ENCODE results near the gene LGALS9. TPM values are rescaled to one million over a fixed set of nuclear protein-coding genes. Genes with fewer than 3 reads are reported as not detected.

The LGALS9 gene
- total and polyA plus RNA-seq, 9 of the 15 experiments (the other 6 are each of a cell fraction or from before 2014, with no cell fraction given) = 0.45 to 6.9 (median 2.8) TPM

DNA sequence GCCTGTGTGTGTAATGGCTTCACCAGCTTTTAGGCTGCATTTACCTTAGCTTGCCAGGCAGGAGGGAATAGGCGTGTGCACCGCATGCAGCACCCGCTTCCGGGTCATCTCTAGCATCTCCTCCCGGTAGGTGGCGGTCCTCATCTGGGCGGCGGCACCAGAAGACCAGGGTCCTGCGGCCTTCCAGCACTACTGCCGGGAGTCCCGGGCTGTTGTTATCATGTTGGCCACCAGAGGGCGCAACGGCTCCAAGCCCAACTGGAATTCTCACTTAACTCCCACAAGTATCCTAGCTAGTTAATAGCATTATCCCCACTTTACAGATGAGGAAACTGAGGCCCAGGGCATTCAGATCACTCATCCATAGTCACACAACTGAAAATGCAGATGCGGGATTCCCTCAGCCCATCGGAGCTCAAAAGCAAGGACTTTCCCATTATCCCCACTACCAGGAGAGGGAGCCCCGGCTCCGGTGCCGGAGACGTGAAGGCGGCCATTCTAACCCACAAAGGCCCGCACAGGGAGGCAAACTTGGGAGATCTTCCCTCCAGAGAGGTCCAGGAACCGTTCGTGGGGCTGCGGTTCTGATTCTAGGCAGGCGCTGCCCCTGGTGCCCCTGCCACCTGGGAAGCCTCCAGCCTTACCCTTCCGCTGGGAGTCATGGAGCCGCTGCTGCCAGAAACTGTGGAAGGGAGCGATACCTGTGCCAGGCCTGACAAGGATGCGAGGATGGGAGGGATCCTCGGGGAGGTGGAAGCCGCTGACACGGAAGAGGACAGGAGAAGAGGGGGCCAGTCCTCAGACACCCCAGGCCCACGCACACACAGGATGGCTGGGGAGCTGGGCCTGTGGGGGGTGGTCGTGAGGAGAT, 23.9 kb downstream of the LGALS9 start (continued):
- TF ChIP-seq, protein P1, sequence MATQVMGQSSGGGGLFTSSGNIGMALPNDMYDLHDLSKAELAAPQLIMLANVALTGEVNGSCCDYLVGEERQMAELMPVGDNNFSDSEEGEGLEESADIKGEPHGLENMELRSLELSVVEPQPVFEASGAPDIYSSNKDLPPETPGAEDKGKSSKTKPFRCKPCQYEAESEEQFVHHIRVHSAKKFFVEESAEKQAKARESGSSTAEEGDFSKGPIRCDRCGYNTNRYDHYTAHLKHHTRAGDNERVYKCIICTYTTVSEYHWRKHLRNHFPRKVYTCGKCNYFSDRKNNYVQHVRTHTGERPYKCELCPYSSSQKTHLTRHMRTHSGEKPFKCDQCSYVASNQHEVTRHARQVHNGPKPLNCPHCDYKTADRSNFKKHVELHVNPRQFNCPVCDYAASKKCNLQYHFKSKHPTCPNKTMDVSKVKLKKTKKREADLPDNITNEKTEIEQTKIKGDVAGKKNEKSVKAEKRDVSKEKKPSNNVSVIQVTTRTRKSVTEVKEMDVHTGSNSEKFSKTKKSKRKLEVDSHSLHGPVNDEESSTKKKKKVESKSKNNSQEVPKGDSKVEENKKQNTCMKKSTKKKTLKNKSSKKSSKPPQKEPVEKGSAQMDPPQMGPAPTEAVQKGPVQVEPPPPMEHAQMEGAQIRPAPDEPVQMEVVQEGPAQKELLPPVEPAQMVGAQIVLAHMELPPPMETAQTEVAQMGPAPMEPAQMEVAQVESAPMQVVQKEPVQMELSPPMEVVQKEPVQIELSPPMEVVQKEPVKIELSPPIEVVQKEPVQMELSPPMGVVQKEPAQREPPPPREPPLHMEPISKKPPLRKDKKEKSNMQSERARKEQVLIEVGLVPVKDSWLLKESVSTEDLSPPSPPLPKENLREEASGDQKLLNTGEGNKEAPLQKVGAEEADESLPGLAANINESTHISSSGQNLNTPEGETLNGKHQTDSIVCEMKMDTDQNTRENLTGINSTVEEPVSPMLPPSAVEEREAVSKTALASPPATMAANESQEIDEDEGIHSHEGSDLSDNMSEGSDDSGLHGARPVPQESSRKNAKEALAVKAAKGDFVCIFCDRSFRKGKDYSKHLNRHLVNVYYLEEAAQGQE (IDR thresholded peaks at IDR 0.05; ENCODE audit: borderline replicate concordance) = peak; percentile 80; the same call in 1 of the 2 replicates
- TF ChIP-seq, protein P1 (CRISPR knock-in tag; IDR thresholded peaks at IDR 0.05; ENCODE audit: low read depth) = no peak
- TF ChIP-seq CBFB (CRISPR knock-in tag; IDR thresholded peaks at IDR 0.05) = no peak
- no peak for TF ChIP-seq GTF2E2 (tag; IDR thresholded peaks at IDR 0.05)
- no peak for TF ChIP-seq TEAD2 (tag; IDR thresholded peaks at IDR 0.05)
- no peak for TF ChIP-seq ADNP (tag; IDR thresholded peaks at IDR 0.05)
- TF ChIP-seq SMC3 (conservative IDR thresholded peaks at IDR 0.05; ENCODE audit: insufficient read depth, low read depth, low read length) = peak; percentile 86
- TF ChIP-seq, protein P2, sequence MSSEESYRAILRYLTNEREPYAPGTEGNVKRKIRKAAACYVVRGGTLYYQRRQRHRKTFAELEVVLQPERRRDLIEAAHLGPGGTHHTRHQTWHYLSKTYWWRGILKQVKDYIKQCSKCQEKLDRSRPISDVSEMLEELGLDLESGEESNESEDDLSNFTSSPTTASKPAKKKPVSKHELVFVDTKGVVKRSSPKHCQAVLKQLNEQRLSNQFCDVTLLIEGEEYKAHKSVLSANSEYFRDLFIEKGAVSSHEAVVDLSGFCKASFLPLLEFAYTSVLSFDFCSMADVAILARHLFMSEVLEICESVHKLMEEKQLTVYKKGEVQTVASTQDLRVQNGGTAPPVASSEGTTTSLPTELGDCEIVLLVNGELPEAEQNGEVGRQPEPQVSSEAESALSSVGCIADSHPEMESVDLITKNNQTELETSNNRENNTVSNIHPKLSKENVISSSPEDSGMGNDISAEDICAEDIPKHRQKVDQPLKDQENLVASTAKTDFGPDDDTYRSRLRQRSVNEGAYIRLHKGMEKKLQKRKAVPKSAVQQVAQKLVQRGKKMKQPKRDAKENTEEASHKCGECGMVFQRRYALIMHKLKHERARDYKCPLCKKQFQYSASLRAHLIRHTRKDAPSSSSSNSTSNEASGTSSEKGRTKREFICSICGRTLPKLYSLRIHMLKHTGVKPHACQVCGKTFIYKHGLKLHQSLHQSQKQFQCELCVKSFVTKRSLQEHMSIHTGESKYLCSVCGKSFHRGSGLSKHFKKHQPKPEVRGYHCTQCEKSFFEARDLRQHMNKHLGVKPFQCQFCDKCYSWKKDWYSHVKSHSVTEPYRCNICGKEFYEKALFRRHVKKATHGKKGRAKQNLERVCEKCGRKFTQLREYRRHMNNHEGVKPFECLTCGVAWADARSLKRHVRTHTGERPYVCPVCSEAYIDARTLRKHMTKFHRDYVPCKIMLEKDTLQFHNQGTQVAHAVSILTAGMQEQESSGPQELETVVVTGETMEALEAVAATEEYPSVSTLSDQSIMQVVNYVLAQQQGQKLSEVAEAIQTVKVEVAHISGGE (CRISPR knock-in tag; IDR thresholded peaks at IDR 0.05) = peak in 2 of 3 experiments; percentile 50 to 92; a peak in 2 of 6 replicates
- no peak for TF ChIP-seq POLR2AphosphoS5 (IDR thresholded peaks at IDR 0.05; ENCODE audit: control insufficient read depth, insufficient read depth, low read depth, low read length)
- peak; percentile 82 for TF ChIP-seq NR2C1 (IDR thresholded peaks at IDR 0.05)
- TF ChIP-seq NR2C1 (tag; IDR thresholded peaks at IDR 0.05) = peak; percentile 68
- TF ChIP-seq, protein P3, sequence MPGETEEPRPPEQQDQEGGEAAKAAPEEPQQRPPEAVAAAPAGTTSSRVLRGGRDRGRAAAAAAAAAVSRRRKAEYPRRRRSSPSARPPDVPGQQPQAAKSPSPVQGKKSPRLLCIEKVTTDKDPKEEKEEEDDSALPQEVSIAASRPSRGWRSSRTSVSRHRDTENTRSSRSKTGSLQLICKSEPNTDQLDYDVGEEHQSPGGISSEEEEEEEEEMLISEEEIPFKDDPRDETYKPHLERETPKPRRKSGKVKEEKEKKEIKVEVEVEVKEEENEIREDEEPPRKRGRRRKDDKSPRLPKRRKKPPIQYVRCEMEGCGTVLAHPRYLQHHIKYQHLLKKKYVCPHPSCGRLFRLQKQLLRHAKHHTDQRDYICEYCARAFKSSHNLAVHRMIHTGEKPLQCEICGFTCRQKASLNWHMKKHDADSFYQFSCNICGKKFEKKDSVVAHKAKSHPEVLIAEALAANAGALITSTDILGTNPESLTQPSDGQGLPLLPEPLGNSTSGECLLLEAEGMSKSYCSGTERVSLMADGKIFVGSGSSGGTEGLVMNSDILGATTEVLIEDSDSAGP (CRISPR knock-in tag; IDR thresholded peaks at IDR 0.05) = no peak
- no peak for TF ChIP-seq CAMTA2 (CRISPR knock-in tag; conservative IDR thresholded peaks at IDR 0.05)
- TF ChIP-seq ZNF445 (CRISPR knock-in tag; IDR thresholded peaks at IDR 0.05; ENCODE audit: low read depth) = no peak
